CD14-positive monocyte (primary cell): ENCODE measurements around the gene ENTREP3. TPM values are rescaled to one million over a fixed set of nuclear protein-coding genes. Genes with fewer than 3 reads are reported as not detected.
A peak's percentile ranks its signal among the peaks of the same experiment; 100 is the strongest.

Experiments used
- DNase-seq, 3 donors: peaks; one replicate each; pipeline ENCODE4 v3.0.0-alpha.2; 2011 to 2022
- H2AFZ ChIP-seq: 2 replicates; pipeline ENCODE4 v1.6.0; 2012; ENCODE audit warnings: mild to moderate bottlenecking, low read depth, low read length, inconsistent platforms; ENCODE audit not compliant: insufficient read depth, poor library complexity, severe bottlenecking
- H3K27ac ChIP-seq, 2 donors: 1 replicate in 1 of 2; 2 replicates in 1 of 2; pipeline ENCODE4 v1.5.1; 2012 to 2013; ENCODE audit warnings: low read length in 2 of 2, control low read depth in 1 of 2, inconsistent platforms in 1 of 2, low read depth in 1 of 2, mild to moderate bottlenecking in 1 of 2
- H3K27me3 ChIP-seq, 2 donors: one replicate each; pipeline versions ENCODE4 v1.6.0 to v1.6.1; 2011 to 2013; ENCODE audit warnings: low read length in 2 of 2; ENCODE audit not compliant: control insufficient read depth in 2 of 2, insufficient read depth in 2 of 2
- H3K36me3 ChIP-seq, 2 donors: replicated peaks in 1 of 2; 1 replicate in 1 of 2; 2 replicates in 1 of 2; pipeline versions ENCODE4 v1.5.1 to v1.6.1; 2012 to 2013; ENCODE audit warnings: low read length in 2 of 2, control low read depth in 1 of 2, inconsistent platforms in 1 of 2, mild to moderate bottlenecking in 1 of 2; ENCODE audit not compliant: insufficient read depth in 2 of 2, control insufficient read depth in 1 of 2
- H3K4me1 ChIP-seq, 2 donors: 1 replicate in 1 of 2; 2 replicates in 1 of 2; pipeline versions ENCODE4 v1.5.1 to v1.6.1; 2012 to 2013; ENCODE audit warnings: low read length in 2 of 2, control low read depth in 1 of 2, inconsistent platforms in 1 of 2, mild to moderate bottlenecking in 1 of 2, moderate library complexity in 1 of 2; ENCODE audit not compliant: insufficient read depth in 2 of 2, control insufficient read depth in 1 of 2
- H3K4me2 ChIP-seq: replicated peaks from 2 replicates; pipeline ENCODE3; 2012; ENCODE audit warnings: low read length, moderate library complexity, mild to moderate bottlenecking; ENCODE audit not compliant: poor library complexity, severe bottlenecking; ENCODE audit errors: extremely low read depth
- H3K4me3 ChIP-seq, 3 experiments: fragments of 200-600 bp in 1 of 3; sonication (generic) in 1 of 3; replicated peaks in 1 of 3; 1 replicate in 2 of 3; 2 replicates in 1 of 3; pipeline ENCODE4 v1.5.1; 2011 to 2013; ENCODE audit warnings: low read length in 3 of 3, mild to moderate bottlenecking in 3 of 3, control low read depth in 2 of 3, low read depth in 2 of 3, inconsistent platforms in 1 of 3, moderate library complexity in 1 of 3
- H3K79me2 ChIP-seq: 2 replicates; pipeline ENCODE4 v1.6.0; 2012; ENCODE audit warnings: mild to moderate bottlenecking, control low read depth, inconsistent platforms, low read length, moderate library complexity; ENCODE audit not compliant: insufficient read depth
- H3K9ac ChIP-seq: 2 replicates; pipeline ENCODE4 v1.6.0; 2017; ENCODE audit warnings: low read length, mild to moderate bottlenecking; ENCODE audit not compliant: insufficient read depth, poor library complexity, severe bottlenecking
- H3K9me3 ChIP-seq, 2 donors: replicated peaks in 1 of 2; 1 replicate in 1 of 2; 2 replicates in 1 of 2; pipeline versions ENCODE4 v1.5.1 to v1.6.1; 2012 to 2013; ENCODE audit warnings: low read length in 2 of 2, control low read depth in 1 of 2; ENCODE audit not compliant: control insufficient read depth in 1 of 2, insufficient read depth in 1 of 2
- H4K20me1 ChIP-seq: 2 replicates; pipeline ENCODE4 v1.6.0; 2012; ENCODE audit warnings: mild to moderate bottlenecking, low read length, control low read depth, moderate library complexity; ENCODE audit not compliant: insufficient read depth
- H3K27ac Mint-ChIP-seq, 7 donors: one replicate each; pipeline ENCODE4 v1.8.0; 2020; ENCODE audit warnings: mild to moderate bottlenecking in 7 of 7, mixed read lengths in 7 of 7, moderate library complexity in 6 of 7, inconsistent platforms in 2 of 7
- H3K27me3 Mint-ChIP-seq, 3 donors: one replicate each; pipeline ENCODE4 v1.8.0; 2021 to 2022; ENCODE audit warnings: low read depth in 3 of 3, mild to moderate bottlenecking in 3 of 3, mixed read lengths in 3 of 3, moderate library complexity in 3 of 3, inconsistent platforms in 1 of 3
- H3K36me3 Mint-ChIP-seq, 2 donors: one replicate each; pipeline ENCODE4 v1.8.0; 2020; ENCODE audit warnings: mixed read lengths in 2 of 2, inconsistent platforms in 1 of 2, mild to moderate bottlenecking in 1 of 2
- H3K4me1 Mint-ChIP-seq: one replicate; pipeline ENCODE4 v1.8.0; 2020; ENCODE audit warnings: mild to moderate bottlenecking, mixed read lengths
- H3K4me3 Mint-ChIP-seq, 2 donors: one replicate each; pipeline ENCODE4 v1.8.0; 2020; ENCODE audit warnings: mild to moderate bottlenecking in 2 of 2, mixed read lengths in 2 of 2, moderate library complexity in 1 of 2
- H3K9me3 Mint-ChIP-seq, 7 donors: one replicate each; pipeline ENCODE4 v1.8.0; 2020 to 2022; ENCODE audit warnings: mixed read lengths in 7 of 7, mild to moderate bottlenecking in 6 of 7, moderate library complexity in 6 of 7, inconsistent platforms in 2 of 7
- CTCF ChIP-seq: fragments of 200-600 bp; IDR thresholded peaks from one replicate; pipeline ENCODE4 v1.8.0; 2022; ENCODE audit warnings: antibody characterized with exemption, mild to moderate bottlenecking
- WGBS: methylation state at CpG from one replicate; pipeline ENCODE4 v1.1.5; 2013; ENCODE audit warnings: missing lambda C conversion rate; ENCODE audit not compliant: insufficient coverage; 5-methylcytosine and 5-hydroxymethylcytosine counted together
- intact Hi-C, 2 donors: fragments of 100-400 bp; cut with micrococcal nuclease; formaldehyde crosslinking; loops; one replicate each; pipeline versions ENCODE4 v1.15.0 to v1.15.1; 2023
- polyA plus RNA-seq, 3 donors: library from polyadenylated mRNA; depleted of rRNA in 1 of 3; unstranded in 2 of 3; stranded (reverse) in 1 of 3; fragments of 300-500 nt in 2 of 3; fragments of >200 nt in 1 of 3; fragmentation: Illumina TruSeq in 2 of 3; gene quantifications; 1 replicate in 2 of 3; 2 replicates in 1 of 3; pipeline ENCODE4 v1.2.3, GENCODE V29; 2012 to 2021

ENTREP3 gene
- polyA plus RNA-seq, 3 donors, result 0.87 to 7.5 (median 1.9) TPM

- Mint-ChIP-seq H3K4me3 (no peak overlapping the region), H3K27me3 (peaks cover 22 to 34% (median 27%) of the 10 kb centered on the region in 3 donors), H3K27ac (no peak overlapping the region), H3K36me3 (no peaks in the 10 kb centered on the region), H3K4me1 (peaks cover 9% of the 10 kb centered on the region), H3K9me3 (peaks cover 0 to 4% (median 0%) of the 10 kb centered on the region in 7 donors)
- H3K9ac ChIP-seq, result no peak overlapping the region
- H3K27ac ChIP-seq, result no peak overlapping the region
- no peaks in the 10 kb centered on the region for H4K20me1 ChIP-seq
- WGBS, result 96% methylated on average over 4 of the region's 8 CpGs
- intact Hi-C loops, result no loop called here
- TF ChIP-seq CTCF, result no peak
- DNase-seq, result no peak
- H3K4me2 ChIP-seq, result no peak overlapping the region
- no peaks in the 10 kb centered on the region for H3K79me2 ChIP-seq
- no peak overlapping the region for H3K4me3 ChIP-seq
- H2AFZ ChIP-seq, result no peak overlapping the region
- peaks cover 5 to 7% of the 10 kb centered on the region in 2 donors for H3K4me1 ChIP-seq
- H3K27me3 ChIP-seq, result peaks cover 10 to 19% of the 10 kb centered on the region in 2 donors
- H3K36me3 ChIP-seq, result no peaks in the 10 kb centered on the region
- no peaks in the 10 kb centered on the region for H3K9me3 ChIP-seq
These were observed 44.7 kb upstream of the ENTREP3 start for GRCh38 chr1:155300024-155300423.

- Mint-ChIP-seq H3K4me1 (peaks cover 13% of the 10 kb centered on the region), H3K27me3 (peaks cover 39 to 55% (median 45%) of the 10 kb centered on the region in 3 donors), H3K36me3 (peaks cover 0 to 5% of the 10 kb centered on the region in 2 donors), H3K4me3 (no peak overlapping the region), H3K27ac (peak overlapping the region in 1 of 7 donors; percentile 34), H3K9me3 (peaks cover 0 to 5% (median 3%) of the 10 kb centered on the region in 7 donors)
- Histone ChIP-seq H3K36me3 (no peaks in the 10 kb centered on the region), H3K4me2 (no peak overlapping the region), H4K20me1 (no peaks in the 10 kb centered on the region), H2AFZ (no peak overlapping the region), H3K9ac (no peak overlapping the region), H3K27me3 (peaks cover 17 to 39% of the 10 kb centered on the region in 2 donors), H3K27ac (no peak overlapping the region), H3K9me3 (no peaks in the 10 kb centered on the region), H3K4me1 (peaks cover 6 to 9% of the 10 kb centered on the region in 2 donors), H3K79me2 (no peaks in the 10 kb centered on the region), H3K4me3 (no peak overlapping the region)
- DNase-seq, result no peak
- intact Hi-C loops, result no loop called here
- TF ChIP-seq CTCF, result no peak
- WGBS, result 78% methylated on average over 6 of the region's 7 CpGs
These were observed 42.1 kb upstream of the ENTREP3 start for GRCh38 chr1:155297384-155297783.
